PC-3 (cell line): ENCODE measurements around the gene PDCL3. TPM values are rescaled to one million over a fixed set of nuclear protein-coding genes. Genes with fewer than 3 reads are reported as not detected.

Source experiments
- ATAC-seq: fragments of 200-7000 bp; cut with Tn5 transposase; 2 replicates; pipeline ENCODE4 v1.9.1; 2020; ENCODE audit warnings: mild to moderate bottlenecking, moderate library complexity
- BruUV-seq: library from RNA; stranded (reverse); fragments of 400-500 nt; replicated peaks from 2 replicates; lab custom pipeline; 2021; lab: Mats Ljungman, UMichigan
- CTCF ChIA-PET: fragments of 300-600 bp; sonication (Branson Sonifier 250); formaldehyde crosslinking; loops from one replicate; lab custom pipeline; 2022; ENCODE audit warnings: antibody characterized with exemption; lab: Charles Lee
- POLR2A ChIA-PET: fragments of 300-600 bp; sonication (Branson Sonifier 250); formaldehyde crosslinking; loops from one replicate; lab custom pipeline; 2022; ENCODE audit warnings: antibody characterized with exemption; ENCODE audit not compliant: unreplicated experiment; lab: Charles Lee
- DNase-seq: peaks from one replicate; pipeline ENCODE4 v3.0.0-alpha.2; 2015
- H2AFZ ChIP-seq: fragments of 300-600 bp; sonication (generic); 2 replicates; pipeline ENCODE4 v1.6.0; 2016; ENCODE audit warnings: antibody characterized with exemption, low read length
- H3F3A ChIP-seq: fragments of 300-600 bp; sonication (generic); one replicate; pipeline ENCODE4 v1.6.0; 2017; ENCODE audit warnings: antibody characterized with exemption, low read length, control low read depth, mild to moderate bottlenecking; ENCODE audit not compliant: unreplicated experiment
- H3K27ac ChIP-seq: fragments of 300-600 bp; sonication (generic); 2 replicates; pipeline ENCODE4 v1.5.1; 2016; ENCODE audit warnings: mild to moderate bottlenecking, low read length
- H3K27me3 ChIP-seq: fragments of 300-600 bp; sonication (generic); 2 replicates; pipeline ENCODE4 v1.6.1; 2016; ENCODE audit warnings: low read length, mixed read lengths
- H3K36me3 ChIP-seq: fragments of 300-600 bp; sonication (generic); 2 replicates; pipeline ENCODE4 v1.6.1; 2016; ENCODE audit warnings: low read depth, mixed run types, low read length, mixed read lengths
- H3K4me1 ChIP-seq: fragments of 300-600 bp; sonication (generic); 2 replicates; pipeline ENCODE4 v1.5.1; 2016; ENCODE audit warnings: low read length; ENCODE audit not compliant: insufficient read depth
- H3K4me2 ChIP-seq: fragments of 300-600 bp; sonication (generic); 2 replicates; pipeline ENCODE4 v1.6.0; 2016; ENCODE audit warnings: low read length
- H3K4me3 ChIP-seq: fragments of 300-600 bp; sonication (generic); 2 replicates; pipeline ENCODE4 v1.5.1; 2016; ENCODE audit warnings: mild to moderate bottlenecking, low read length, mixed read lengths
- H3K79me2 ChIP-seq: fragments of 300-600 bp; sonication (generic); 2 replicates; pipeline ENCODE4 v1.6.1; 2017; ENCODE audit warnings: low read length, mixed read lengths
- H3K9ac ChIP-seq: fragments of 300-600 bp; sonication (generic); 2 replicates; pipeline ENCODE4 v1.6.0; 2016; ENCODE audit warnings: mild to moderate bottlenecking, low read length
- H3K9me2 ChIP-seq: fragments of 300-600 bp; sonication (generic); replicated peaks from 2 replicates; pipeline ENCODE4 v1.6.1; 2016; ENCODE audit warnings: mixed run types, low read length, mixed read lengths
- H3K9me3 ChIP-seq: fragments of 300-600 bp; sonication (generic); 2 replicates; pipeline ENCODE4 v1.6.1; 2016; ENCODE audit warnings: low read length, mixed read lengths
- H4K20me1 ChIP-seq: fragments of 300-600 bp; sonication (generic); 2 replicates; pipeline ENCODE4 v1.6.1; 2016; ENCODE audit warnings: low read length, mixed read lengths
- EZH2 ChIP-seq: fragments of 300-600 bp; sonication (generic); IDR thresholded peaks from one replicate; pipeline ENCODE4 v1.6.1; 2017; ENCODE audit warnings: antibody characterized with exemption, mild to moderate bottlenecking, low read length; ENCODE audit not compliant: unreplicated experiment
- EZH2phosphoT487 ChIP-seq: fragments of 300-600 bp; sonication (generic); IDR thresholded peaks from 2 replicates; pipeline ENCODE4 v1.6.1; 2018; ENCODE audit warnings: mild to moderate bottlenecking, antibody characterized with exemption, low read length, borderline replicate concordance
- intact Hi-C: fragments of 100-400 bp; cut with micrococcal nuclease; formaldehyde crosslinking; loops from 2 replicates; pipeline ENCODE4 v1.9.0; 2023
- total RNA-seq: library from RNA; depleted of rRNA; stranded (reverse); fragments of >200 nt; gene quantifications from 2 replicates; pipeline ENCODE4 v1.2.3, GENCODE V29; 2014
- TF ChIP-seq, protein P1 (sequence below): fragments of 300-600 bp; sonication (generic); conservative IDR thresholded peaks from 2 replicates; pipeline ENCODE4 v1.5.1; 2017; ENCODE audit warnings: antibody characterized with exemption, low read depth, mild to moderate bottlenecking, low read length

The PDCL3 gene
- total RNA-seq, 1 experiment from 2014 or later: 27.2 TPM

DNA sequence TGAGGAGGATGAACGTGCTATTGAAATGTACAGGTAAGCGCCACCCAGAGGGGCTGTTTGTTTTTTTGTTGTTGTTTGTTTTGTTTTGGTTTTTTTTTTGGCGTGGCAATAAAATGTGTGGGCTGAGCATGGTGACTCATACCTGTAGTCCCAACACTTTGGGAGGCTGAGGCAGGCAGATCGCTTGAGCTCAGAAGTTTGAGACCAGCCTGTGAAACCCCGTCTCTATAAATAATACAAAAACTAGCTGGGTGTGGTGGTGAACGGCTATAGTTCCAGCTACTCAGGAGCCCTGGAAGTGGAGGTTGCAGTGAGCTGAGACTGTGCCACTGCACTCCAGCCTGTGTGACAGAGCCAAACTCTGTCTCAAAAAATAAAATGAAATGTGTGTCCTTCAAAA, 6.2 kb downstream of the PDCL3 start:
- no peak overlapping the region for H3K4me2 ChIP-seq
- ChIA-PET POLR2A (no interaction called here), CTCF (no interaction called here)
- DNase-seq: no peak
- TF ChIP-seq EZH2phosphoT487 (no peak), EZH2 (no peak)
- TF ChIP-seq, protein P1, sequence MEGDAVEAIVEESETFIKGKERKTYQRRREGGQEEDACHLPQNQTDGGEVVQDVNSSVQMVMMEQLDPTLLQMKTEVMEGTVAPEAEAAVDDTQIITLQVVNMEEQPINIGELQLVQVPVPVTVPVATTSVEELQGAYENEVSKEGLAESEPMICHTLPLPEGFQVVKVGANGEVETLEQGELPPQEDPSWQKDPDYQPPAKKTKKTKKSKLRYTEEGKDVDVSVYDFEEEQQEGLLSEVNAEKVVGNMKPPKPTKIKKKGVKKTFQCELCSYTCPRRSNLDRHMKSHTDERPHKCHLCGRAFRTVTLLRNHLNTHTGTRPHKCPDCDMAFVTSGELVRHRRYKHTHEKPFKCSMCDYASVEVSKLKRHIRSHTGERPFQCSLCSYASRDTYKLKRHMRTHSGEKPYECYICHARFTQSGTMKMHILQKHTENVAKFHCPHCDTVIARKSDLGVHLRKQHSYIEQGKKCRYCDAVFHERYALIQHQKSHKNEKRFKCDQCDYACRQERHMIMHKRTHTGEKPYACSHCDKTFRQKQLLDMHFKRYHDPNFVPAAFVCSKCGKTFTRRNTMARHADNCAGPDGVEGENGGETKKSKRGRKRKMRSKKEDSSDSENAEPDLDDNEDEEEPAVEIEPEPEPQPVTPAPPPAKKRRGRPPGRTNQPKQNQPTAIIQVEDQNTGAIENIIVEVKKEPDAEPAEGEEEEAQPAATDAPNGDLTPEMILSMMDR: no peak
- H3K9me2 ChIP-seq: no peaks in the 10 kb centered on the region
- H3K27me3 ChIP-seq: no peaks in the 10 kb centered on the region
- no TSS peak for BruUV-seq
- H3K4me3 ChIP-seq: no peak overlapping the region
- peaks cover 10% of the 10 kb centered on the region; the same call in 1 of the 2 replicates for H3K36me3 ChIP-seq
- no peaks in the 10 kb centered on the region for H3F3A ChIP-seq
- H3K9me3 ChIP-seq: no peaks in the 10 kb centered on the region
- no peak overlapping the region for H3K9ac ChIP-seq
- intact Hi-C loops: no loop called here
- no peak for ATAC-seq
- H3K4me1 ChIP-seq: peaks cover 2% of the 10 kb centered on the region; the same call in 1 of the 2 replicates
- H2AFZ ChIP-seq: no peak overlapping the region
- H3K27ac ChIP-seq: no peak overlapping the region
- no peaks in the 10 kb centered on the region for H4K20me1 ChIP-seq
- H3K79me2 ChIP-seq: peaks cover 10% of the 10 kb centered on the region

DNA sequence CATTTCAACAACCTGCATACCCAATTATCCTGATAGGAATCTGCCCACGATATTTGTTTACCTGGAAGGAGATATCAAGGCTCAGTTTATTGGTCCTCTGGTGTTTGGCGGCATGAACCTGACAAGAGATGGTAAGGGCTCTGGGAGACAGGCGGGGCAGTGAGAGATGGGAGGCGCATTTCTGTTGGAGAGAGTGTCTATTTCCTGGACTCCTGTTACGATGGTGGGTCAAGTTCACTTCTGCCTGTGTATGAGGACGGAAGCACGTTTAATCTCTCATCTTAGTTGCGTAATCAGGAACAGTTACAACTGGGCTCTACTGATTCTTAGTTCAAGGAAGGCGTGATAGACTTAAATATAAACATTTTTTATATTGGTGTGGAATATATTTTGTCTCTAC, 8.9 kb downstream of the PDCL3 start:
- Histone ChIP-seq H3K4me3 (no peak overlapping the region), H2AFZ (no peak overlapping the region), H3K79me2 (no peaks in the 10 kb centered on the region), H3K9ac (no peak overlapping the region), H3K9me2 (no peaks in the 10 kb centered on the region), H3K27ac (no peak overlapping the region), H3K4me2 (no peak overlapping the region), H3F3A (no peaks in the 10 kb centered on the region), H3K4me1 (no peaks in the 10 kb centered on the region), H4K20me1 (no peaks in the 10 kb centered on the region), H3K9me3 (no peaks in the 10 kb centered on the region), H3K27me3 (no peaks in the 10 kb centered on the region), H3K36me3 (peaks cover 16% of the 10 kb centered on the region; the same call in 1 of the 2 replicates)
- ChIA-PET POLR2A (no interaction called here), CTCF (no interaction called here)
- DNase-seq (no peak), ATAC-seq (no peak)
- no TSS peak for BruUV-seq
- TF ChIP-seq EZH2phosphoT487 (no peak), EZH2 (no peak)
- TF ChIP-seq, protein P1: no peak
- intact Hi-C loops: no loop called here

DNA sequence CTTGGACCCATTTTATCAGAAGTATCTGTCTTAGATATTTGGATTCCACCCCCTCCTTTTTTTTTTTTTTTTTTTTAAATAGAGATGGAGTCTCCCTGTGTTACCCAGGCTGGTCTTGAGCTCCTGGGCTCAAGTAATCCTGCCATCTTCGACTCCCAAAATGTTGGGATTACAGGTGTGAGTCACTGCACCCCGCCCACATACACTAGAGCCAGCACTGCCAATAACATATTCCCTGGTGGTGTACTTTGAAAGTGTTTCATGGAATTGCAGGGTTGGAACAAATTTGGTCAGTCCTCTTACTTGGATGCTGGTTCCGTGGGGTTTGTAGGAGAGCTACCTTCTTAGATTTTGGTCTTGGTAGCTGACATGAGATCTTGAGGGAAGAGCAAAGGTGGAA, 15.0 kb downstream of the PDCL3 start:
- H4K20me1 ChIP-seq: no peaks in the 10 kb centered on the region
- no peaks in the 10 kb centered on the region for H3K27me3 ChIP-seq
- ATAC-seq (peak; percentile 79), DNase-seq (peak; percentile 62)
- BruUV-seq: no TSS peak
- TF ChIP-seq EZH2: no peak
- TF ChIP-seq EZH2phosphoT487: no peak
- TF ChIP-seq, protein P1: no peak
- H2AFZ ChIP-seq: no peak overlapping the region
- no peak overlapping the region for H3K27ac ChIP-seq
- H3K79me2 ChIP-seq: no peaks in the 10 kb centered on the region
- no peaks in the 10 kb centered on the region for H3K9me3 ChIP-seq
- intact Hi-C loops: no loop called here
- no peaks in the 10 kb centered on the region for H3K9me2 ChIP-seq
- no peak overlapping the region for H3K4me3 ChIP-seq
- H3F3A ChIP-seq: no peaks in the 10 kb centered on the region
- no peak overlapping the region for H3K9ac ChIP-seq
- ChIA-PET CTCF (interaction anchor here (0.6 kb wide), 2 partner anchors 88 to 310 kb away, joined by 4 to 13 read pairs; no protein-coding TSS in a partner anchor), POLR2A (interaction anchor here (0.7 kb wide), 1 partner anchor 15 kb away, joined by 3 read pairs; no protein-coding TSS in a partner anchor)
- no peaks in the 10 kb centered on the region for H3K4me1 ChIP-seq
- H3K36me3 ChIP-seq: peaks cover 6% of the 10 kb centered on the region; the same call in 1 of the 2 replicates
- no peak overlapping the region for H3K4me2 ChIP-seq
